ENCODE data around the gene SPDYE6.
"Not testable (repeated sequence)": the region's sequence is repeated elsewhere in the genome, so short reads cannot be mapped to it uniquely, and the experiment has no call there.

Gene SPDYE6

GRCh38 chr7:102392330-102392729, 36.1 kb upstream of the SPDYE6 start:
- Histone ChIP-seq H3K4me1 (ENCODE audit: insufficient read depth, poor library complexity, severe bottlenecking) (no peaks in the 10 kb centered on the region), H3K27ac (ENCODE audit: poor library complexity, severe bottlenecking) (no peak overlapping the region), H3K27me3 (ENCODE audit: insufficient read depth, poor library complexity, severe bottlenecking) (no peaks in the 10 kb centered on the region), H3K9me3 (ENCODE audit: severe bottlenecking) (no peaks in the 10 kb centered on the region), H3K36me3 (ENCODE audit: low read depth) (peaks cover 28% of the 10 kb centered on the region), H3K4me3 (ENCODE audit: severe bottlenecking) (no peak overlapping the region)
- ATAC-seq (ENCODE audit: low read depth) = no peak
- TF ChIP-seq CTCF (IDR thresholded peaks at IDR 0.05; ENCODE audit: poor library complexity, severe bottlenecking) = no peak
- no peak for DNase-seq (ENCODE audit: low spot score)

GRCh38 chr7:102390697-102391484, 34.6 kb upstream of the SPDYE6 start:
- Histone ChIP-seq H3K9me3 (ENCODE audit: severe bottlenecking) (no peaks in the 10 kb centered on the region), H3K27me3 (ENCODE audit: insufficient read depth, poor library complexity, severe bottlenecking) (no peaks in the 10 kb centered on the region), H3K4me3 (ENCODE audit: severe bottlenecking) (no peak overlapping the region), H3K4me1 (ENCODE audit: insufficient read depth, poor library complexity, severe bottlenecking) (no peaks in the 10 kb centered on the region), H3K27ac (ENCODE audit: poor library complexity, severe bottlenecking) (no peak overlapping the region), H3K36me3 (ENCODE audit: low read depth) (peaks cover 39% of the 10 kb centered on the region)
- ATAC-seq (ENCODE audit: low read depth) (peak; percentile 91), DNase-seq (ENCODE audit: low spot score) (peak; percentile 79)
- TF ChIP-seq CTCF (IDR thresholded peaks at IDR 0.05; ENCODE audit: poor library complexity, severe bottlenecking) = peak; percentile 90

GRCh38 chr7:102389810-102390209, 33.6 kb upstream of the SPDYE6 start:
- no peaks in the 10 kb centered on the region for H3K4me1 ChIP-seq (ENCODE audit: insufficient read depth, poor library complexity, severe bottlenecking)
- H3K36me3 ChIP-seq (ENCODE audit: low read depth) = peaks cover 39% of the 10 kb centered on the region
- no peak for ATAC-seq (ENCODE audit: low read depth)
- H3K27ac ChIP-seq (ENCODE audit: poor library complexity, severe bottlenecking) = no peak overlapping the region
- H3K27me3 ChIP-seq (ENCODE audit: insufficient read depth, poor library complexity, severe bottlenecking) = no peaks in the 10 kb centered on the region
- H3K4me3 ChIP-seq (ENCODE audit: severe bottlenecking) = no peak overlapping the region
- no peak for DNase-seq (ENCODE audit: low spot score)
- H3K9me3 ChIP-seq (ENCODE audit: severe bottlenecking) = no peaks in the 10 kb centered on the region
- no peak for TF ChIP-seq CTCF (IDR thresholded peaks at IDR 0.05; ENCODE audit: poor library complexity, severe bottlenecking)

GRCh38 chr7:102387064-102387463, 30.8 kb upstream of the SPDYE6 start:
- DNase-seq (ENCODE audit: low spot score) (no peak), ATAC-seq (ENCODE audit: low read depth) (no peak)
- no peak for TF ChIP-seq CTCF (IDR thresholded peaks at IDR 0.05; ENCODE audit: poor library complexity, severe bottlenecking)
- H3K4me3 ChIP-seq (ENCODE audit: severe bottlenecking) = no peak overlapping the region
- no peak overlapping the region for H3K27ac ChIP-seq (ENCODE audit: poor library complexity, severe bottlenecking)
- H3K4me1 ChIP-seq (ENCODE audit: insufficient read depth, poor library complexity, severe bottlenecking) = no peaks in the 10 kb centered on the region
- peaks cover 22% of the 10 kb centered on the region for H3K36me3 ChIP-seq (ENCODE audit: low read depth)
- no peaks in the 10 kb centered on the region for H3K9me3 ChIP-seq (ENCODE audit: severe bottlenecking)
- H3K27me3 ChIP-seq (ENCODE audit: insufficient read depth, poor library complexity, severe bottlenecking) = no peaks in the 10 kb centered on the region

GRCh38 chr7:102381696-102382425, 25.6 kb upstream of the SPDYE6 start:
- H3K4me1 ChIP-seq (ENCODE audit: insufficient read depth, poor library complexity, severe bottlenecking); H3K27me3 ChIP-seq (ENCODE audit: insufficient read depth, poor library complexity, severe bottlenecking); H3K9me3 ChIP-seq (ENCODE audit: severe bottlenecking); DNase-seq (ENCODE audit: low spot score); H3K4me3 ChIP-seq (ENCODE audit: severe bottlenecking); H3K27ac ChIP-seq (ENCODE audit: poor library complexity, severe bottlenecking); ATAC-seq (ENCODE audit: low read depth): not testable (repeated sequence)
- H3K36me3 ChIP-seq (ENCODE audit: low read depth) = peaks cover 36% of the 10 kb centered on the region

GRCh38 chr7:102380837-102381236, 24.6 kb upstream of the SPDYE6 start:
- H3K4me3 ChIP-seq (ENCODE audit: severe bottlenecking); H3K4me1 ChIP-seq (ENCODE audit: insufficient read depth, poor library complexity, severe bottlenecking); DNase-seq (ENCODE audit: low spot score); H3K27me3 ChIP-seq (ENCODE audit: insufficient read depth, poor library complexity, severe bottlenecking); ATAC-seq (ENCODE audit: low read depth); H3K9me3 ChIP-seq (ENCODE audit: severe bottlenecking); H3K27ac ChIP-seq (ENCODE audit: poor library complexity, severe bottlenecking): not testable (repeated sequence)
- peaks cover 29% of the 10 kb centered on the region for H3K36me3 ChIP-seq (ENCODE audit: low read depth)
